CD4-positive, alpha-beta T cell treated with Interleukin-12 subunit alpha and Interleukin-12 subunit beta, for 1 hour (primary cell): ENCODE measurements around the gene PRKAG1.

Experiments
- DNase-seq: peaks from one replicate; pipeline ENCODE4 v3.0.0-alpha.2; 2020

Gene PRKAG1

DNA sequence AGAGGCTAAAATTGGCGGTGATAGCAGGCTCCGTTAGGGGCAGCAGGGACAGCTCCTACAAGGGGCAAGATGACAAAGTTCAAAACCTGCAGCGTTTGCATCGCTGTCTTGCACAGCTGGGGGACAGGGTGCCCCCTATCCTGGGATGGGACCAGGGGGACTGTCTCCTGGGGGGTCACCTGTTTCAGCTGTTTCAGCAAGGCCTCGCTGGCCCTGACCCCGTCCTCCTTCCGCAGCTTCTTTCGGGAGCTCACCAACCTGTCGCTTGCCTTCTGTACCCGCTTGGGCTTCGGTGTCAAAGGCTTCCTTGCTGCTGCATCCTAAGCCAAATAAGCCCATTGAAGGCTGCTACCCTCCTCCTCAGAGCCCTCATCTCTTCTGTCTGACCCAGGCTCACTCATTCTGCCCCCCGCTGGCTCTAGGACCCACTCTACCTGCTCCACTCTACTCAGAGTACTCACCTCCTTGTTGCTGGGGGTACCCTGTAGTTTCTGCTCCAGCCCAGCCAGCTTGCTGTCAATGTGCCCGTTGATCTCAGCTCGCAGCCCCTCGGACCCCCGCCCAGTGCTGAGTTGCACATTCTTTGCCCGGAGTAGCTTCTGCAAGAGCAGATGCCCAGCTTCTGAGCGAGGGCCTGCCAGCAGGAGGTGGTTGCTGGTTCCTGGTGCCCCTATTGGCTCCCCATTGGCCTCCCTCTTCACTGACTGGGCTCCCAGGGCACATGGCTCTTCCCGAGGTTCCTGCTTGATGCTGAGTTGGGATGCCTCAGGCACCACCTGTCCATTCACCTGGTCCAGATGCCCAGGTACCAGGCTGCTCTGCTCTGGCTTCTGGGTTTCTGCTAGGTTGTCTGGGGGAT is 12.4 kb upstream of the PRKAG1 start:
- no peak for DNase-seq

DNA sequence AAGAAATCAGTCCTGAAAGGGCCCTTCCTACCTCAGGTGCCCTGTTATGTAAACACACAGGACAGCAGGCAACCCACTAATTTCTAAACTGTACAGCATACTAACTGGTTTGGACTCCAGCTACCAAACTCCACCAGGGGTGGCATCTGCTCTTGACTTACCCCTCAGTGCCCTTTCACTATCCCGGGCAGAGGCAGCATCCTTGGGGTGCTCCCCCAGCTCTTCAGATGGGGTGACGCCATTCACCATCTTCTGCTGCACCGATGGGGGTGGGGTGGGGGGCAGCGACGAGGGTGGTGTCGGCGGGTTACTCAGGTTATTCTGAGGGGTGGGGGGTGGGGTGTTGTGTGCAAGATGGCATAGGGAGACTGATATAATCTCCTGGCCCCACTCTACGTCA is 11.5 kb upstream of the PRKAG1 start:
- no peak for DNase-seq

GRCh38 chr12:49028666-49029275 is 10.2 kb upstream of the PRKAG1 start:
- DNase-seq, result no peak

DNA sequence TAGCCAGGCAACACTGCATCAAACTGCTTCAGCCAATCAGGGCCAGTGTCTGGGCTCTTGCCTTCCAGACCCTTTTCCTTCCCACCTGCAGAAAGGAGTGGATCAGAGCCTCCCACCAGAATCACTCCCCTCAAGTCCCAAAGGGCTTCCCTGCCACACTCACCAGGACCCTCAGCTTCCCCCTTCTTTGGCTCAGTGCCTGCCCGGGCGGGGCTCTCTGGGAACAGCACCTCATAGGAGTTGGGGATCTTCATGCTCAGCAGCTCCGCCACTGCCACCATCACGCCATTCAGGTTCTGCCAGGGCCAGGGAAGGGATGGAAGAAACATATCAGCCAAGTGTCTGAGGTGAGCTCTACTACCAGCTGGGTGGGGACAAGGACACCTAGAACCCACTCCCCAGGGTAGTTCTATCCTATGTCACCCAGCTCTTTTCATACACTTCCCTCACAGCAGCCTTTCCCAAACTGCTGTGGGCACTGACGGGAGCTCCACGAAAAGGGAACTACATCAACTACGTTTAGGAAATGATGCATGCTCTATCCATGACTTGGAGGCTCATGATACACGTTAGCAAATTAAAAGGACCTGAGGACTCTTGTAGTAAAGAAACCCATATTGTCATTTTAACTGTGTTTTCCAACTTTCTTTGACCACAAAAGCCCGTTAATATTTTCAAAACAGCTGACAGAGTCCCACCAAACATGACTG is 9.4 kb upstream of the PRKAG1 start:
- DNase-seq, result no peak

GRCh38 chr12:49026678-49027480 is 8.3 kb upstream of the PRKAG1 start:
- no peak for DNase-seq

DNA sequence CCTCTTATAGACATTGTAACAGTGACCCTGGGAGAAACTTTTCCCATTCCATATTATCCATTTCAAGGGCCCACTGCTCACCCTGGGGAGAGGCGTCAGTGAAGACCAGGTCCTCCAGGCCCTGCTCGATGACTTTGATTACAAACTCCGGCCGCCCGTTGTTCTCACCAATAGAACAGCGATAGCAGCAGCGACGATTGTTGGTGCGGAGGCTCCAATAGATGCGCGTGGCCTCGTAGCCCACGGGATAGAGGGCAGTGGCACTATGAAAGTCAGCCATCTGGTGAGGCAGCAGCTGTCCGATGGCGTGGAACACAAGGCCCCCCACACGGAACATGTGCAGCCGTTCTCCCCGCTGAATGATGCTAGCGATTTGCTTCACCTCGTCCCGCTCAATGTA is 7.5 kb upstream of the PRKAG1 start:
- DNase-seq, result no peak

DNA sequence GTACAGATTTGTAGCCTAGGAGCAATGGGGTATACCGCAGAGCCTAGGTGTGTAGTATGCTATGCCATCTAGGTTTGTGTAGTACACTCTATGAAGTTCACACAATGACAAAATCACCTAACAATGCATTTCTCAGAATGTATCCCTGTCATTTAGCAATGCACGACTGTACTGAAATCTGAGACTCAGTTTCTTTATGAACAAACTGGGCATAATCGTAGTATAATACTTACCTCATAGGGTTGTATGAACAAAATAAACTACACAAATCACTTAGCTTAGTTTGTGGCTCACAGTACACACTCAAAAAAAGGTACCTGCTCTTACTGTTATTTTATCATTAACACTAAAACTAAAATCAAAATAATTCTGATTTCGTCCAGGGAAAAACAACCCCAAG is 6.9 kb upstream of the PRKAG1 start:
- no peak for DNase-seq

GRCh38 chr12:49024543-49024942 is 6.0 kb upstream of the PRKAG1 start:
- DNase-seq, result no peak

DNA sequence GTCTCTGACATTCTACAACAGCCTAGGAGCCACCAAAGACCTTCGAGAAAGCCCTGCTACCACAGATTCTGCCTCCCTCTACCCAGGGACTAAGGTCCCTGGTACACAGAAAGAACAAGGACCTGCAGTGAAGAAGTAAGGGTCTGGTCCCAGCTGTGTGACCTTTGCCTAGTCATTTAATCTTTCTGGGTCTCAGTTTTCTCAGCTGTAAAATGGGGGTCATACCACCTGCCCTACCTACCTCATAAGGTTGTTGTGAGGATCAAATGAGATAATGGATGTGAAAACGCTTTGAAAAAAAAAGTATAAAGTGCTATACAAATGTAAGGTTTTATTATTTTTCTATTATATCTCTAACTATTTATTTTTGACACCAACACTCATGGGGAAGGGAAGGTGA is 5.2 kb upstream of the PRKAG1 start:
- no peak for DNase-seq

DNA sequence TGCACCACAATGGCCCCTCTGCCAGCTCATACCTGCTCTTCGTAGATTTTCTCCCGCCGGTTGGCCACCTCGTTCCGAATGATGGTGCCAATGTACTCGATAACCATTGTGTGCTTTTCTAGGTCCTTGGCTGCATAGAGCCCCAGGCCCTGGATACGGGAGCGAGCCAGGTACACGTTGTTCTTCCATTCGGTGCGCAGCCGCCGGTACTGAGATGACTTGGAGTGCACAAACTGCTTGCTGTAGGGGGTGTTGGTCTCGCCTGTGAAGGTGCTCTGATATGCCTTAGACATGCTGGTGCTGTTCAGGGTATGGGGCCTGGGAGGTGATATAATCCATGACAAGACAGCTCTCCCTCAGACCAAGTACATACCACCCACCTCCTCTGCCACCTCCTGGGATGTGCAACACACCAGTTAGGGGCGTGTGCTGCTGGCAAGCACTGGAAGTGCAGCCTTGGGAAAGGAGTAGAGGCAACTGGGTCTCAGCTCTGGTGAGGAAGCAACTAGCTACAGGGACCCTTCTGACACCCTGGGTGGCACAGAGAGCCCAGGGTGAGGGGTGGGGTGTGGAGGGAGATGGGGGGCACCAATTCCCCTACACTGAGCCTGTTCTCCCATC is 4.1 kb upstream of the PRKAG1 start:
- DNase-seq, result no peak

DNA sequence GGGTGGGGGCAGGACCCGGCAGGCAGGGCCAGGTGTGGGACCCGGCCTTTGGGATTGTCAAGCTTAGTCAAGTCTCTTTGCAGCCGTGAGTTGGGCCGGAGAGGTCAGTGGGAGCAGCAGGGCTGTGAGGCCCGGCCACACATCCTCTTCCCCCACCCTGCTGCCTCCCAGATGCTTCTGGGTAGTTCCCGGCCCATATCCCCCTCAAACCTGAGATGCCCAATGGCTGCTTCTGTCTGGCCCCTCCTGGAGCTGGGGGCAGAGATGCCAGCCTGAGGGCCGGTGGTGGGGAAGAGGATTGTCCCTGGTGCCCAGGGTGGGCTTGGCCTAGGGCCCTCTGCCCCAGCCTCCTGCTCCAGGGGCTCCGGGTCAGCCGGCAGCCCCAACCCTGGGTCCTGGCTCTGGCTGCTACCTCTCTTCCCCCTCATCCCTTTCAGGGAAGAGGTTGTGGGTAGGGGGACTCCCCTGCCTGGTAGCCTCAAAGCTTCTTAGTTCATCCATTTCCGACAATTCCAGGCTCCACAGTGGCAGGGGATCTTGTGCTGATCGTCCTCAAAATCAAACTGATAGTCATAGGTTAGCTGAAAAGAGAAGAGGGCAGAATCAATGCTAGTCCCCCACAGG is 2.8 kb upstream of the PRKAG1 start:
- no peak for DNase-seq

- DNase-seq, result no peak
These were observed 1.9 kb upstream of the PRKAG1 start for GRCh38 chr12:49020441-49020840.

DNA sequence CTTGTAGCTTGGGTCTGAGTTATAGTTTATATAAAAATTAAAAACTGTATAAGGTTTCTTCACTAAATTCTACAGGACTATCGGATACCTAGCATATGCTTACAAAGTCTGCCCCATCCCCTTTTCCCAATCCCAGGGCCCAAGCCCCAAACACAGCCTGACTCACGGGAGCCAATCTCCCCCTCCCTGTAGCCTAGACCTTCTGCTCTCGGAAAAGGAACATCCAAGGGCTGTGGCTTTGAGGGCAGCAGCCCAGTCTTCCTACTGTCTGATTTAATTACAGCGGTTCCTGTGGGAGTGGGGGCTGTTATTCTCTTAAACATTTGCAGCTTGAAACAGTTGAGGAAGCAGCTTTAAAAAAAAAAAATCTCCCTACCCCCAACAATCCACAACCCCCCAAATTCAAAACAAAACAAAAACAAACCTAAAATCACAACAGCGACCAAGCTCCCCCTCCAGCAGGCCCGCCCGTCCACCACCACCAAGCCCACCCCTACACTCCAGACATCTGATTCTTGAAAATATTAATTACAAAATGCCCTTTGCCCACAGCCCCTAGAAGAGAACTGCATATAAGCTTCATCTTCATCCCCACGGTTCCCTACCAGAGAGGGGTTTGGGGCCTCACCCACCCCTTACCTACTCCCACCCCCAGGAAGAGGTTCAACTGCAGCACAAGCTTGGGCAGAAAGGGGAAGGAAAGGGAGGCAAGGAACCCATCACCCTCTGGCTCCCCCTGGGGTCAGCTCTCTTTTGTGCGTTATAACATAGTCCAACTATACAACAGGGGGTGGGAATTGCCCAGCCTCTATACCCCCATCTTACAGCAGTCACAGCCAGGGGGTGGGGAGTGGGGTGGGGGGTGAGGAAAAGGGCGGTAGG is 1.1 kb upstream of the PRKAG1 start:
- peak; percentile 67 for DNase-seq

- no peak for DNase-seq
These were observed 499 bp upstream of the PRKAG1 start for GRCh38 chr12:49019120-49019430.

GRCh38 chr12:49017891-49018260 is 700 bp downstream of the PRKAG1 start:
- peak; percentile 38 for DNase-seq

DNA sequence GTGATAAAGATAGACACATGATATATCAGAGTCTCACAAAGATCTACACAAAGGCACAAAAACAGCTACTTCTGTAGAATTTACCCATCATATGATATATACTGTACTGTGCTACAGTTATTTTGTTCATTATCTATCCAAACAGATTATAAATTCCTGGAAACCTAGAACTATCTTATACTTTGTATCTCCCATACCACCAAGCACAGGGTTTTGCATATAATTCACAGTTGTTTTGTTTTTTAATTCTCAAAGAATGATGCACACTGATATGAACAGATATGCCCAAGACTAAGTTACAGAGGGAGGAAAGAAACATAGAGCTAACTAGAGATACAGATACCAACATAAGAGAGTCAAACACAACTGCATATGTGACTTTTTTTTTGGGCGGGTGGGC is 3.4 kb downstream of the PRKAG1 start:
- DNase-seq, result no peak

GRCh38 chr12:49014547-49014946 is 4.0 kb downstream of the PRKAG1 start:
- DNase-seq, result no peak

DNA sequence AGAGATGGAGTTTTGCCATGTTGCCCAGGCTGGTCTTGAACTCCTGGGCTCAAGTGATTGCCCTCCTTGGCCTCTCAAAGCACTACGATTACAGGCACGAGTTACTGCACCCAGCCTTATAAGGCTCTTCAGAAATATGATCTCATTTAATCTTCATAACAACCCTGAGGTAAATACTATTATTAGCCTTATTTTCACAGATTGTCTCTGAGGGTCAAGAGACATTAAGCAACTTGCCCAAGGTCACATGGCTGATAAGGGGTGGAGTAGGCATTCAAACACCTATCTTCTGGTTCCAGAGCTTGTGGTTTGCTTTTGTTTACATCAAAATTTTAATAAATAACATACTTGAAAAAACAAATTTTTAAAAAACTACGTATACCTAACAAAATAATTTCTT is 5.1 kb downstream of the PRKAG1 start:
- no peak for DNase-seq

DNA sequence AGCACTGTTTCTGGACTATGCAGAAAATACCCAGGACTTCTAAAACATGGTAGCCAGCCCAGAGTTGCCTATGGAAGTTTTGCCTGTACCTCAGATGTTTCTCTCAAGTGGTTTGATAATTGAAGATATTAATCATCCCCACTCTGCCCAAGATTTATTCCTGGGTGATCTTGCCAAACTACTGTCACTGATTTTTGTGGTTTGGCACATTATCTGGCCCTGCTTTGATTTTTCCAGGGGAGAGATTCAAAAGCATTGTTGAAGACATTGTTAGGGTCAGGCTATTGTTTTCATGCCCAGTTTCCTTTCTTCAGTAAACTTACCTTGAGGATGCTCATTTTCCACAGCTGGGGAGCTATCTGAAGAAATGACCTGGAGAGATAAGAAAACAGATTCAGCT is 5.8 kb downstream of the PRKAG1 start:
- no peak for DNase-seq

DNA sequence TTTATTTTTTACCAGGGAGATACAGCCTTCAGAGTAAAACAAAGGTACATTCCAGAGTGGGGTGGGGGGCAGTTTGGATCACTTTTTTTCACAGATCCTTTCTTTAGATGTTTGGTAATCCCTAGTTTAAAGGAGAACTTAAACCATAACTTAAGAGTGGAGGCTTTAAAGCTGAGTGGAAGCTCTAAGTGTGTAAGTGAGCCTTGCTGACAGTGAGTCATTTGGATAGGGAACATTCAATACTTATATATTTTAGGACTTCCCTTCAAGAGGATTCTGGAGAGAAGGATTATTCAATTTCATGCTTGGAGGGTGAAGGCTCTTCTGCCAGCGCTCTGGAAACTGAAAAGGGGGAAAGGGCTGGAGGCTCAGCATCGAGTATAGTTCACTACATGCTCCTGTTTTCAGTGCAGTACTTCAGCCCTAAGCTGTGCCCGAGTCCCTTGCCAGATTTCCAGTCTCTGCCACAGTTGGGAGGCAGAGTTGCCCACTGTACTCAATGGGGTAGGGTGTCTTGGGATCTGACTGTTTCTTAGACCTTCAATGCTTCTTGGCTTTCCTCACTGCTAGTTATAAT is 8.4 kb downstream of the PRKAG1 start:
- DNase-seq, result no peak

GRCh38 chr12:49008943-49009342 is 9.6 kb downstream of the PRKAG1 start:
- no peak for DNase-seq
